D721Med (cell line): Measurements from ENCODE around the gene SH3GL2.

Source experiments
- DNase-seq: peaks from one replicate; pipeline ENCODE4 v3.0.0; 2011; ENCODE audit warnings: low spot score; ENCODE audit not compliant: insufficient read length
- FAIRE-seq: peaks from 2 replicates; lab custom pipeline; 2011; peaks lifted over from hg19 to GRCh38; lab: Jason Lieb, UNC
- TF ChIP-seq, protein P1 (sequence below): IDR thresholded peaks from 2 replicates; pipeline ENCODE4 v1.5.1; 2012; ENCODE audit warnings: mild to moderate bottlenecking, control low read depth; ENCODE audit not compliant: insufficient read depth; ENCODE audit errors: missing control alignments

The SH3GL2 gene

DNA sequence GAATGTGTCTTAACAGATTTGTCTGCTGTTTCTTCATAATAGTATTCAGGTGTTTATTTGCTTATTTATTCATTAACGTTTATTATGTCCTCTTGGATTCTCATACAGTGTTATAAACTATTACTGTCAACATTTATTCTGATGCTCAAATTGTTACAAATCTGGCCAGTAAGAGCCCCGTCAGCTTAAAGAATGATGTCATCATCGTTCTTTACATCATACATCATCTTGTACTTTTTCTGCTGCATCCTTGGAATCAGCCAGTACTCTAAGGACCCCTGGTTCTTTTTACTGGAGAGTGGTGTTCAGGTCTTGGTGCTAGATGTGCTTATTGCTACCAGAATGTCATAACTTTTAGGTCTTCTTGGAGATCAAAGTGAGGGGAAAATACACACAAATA lies 86.6 kb downstream of the SH3GL2 start:
- TF ChIP-seq, protein P1, sequence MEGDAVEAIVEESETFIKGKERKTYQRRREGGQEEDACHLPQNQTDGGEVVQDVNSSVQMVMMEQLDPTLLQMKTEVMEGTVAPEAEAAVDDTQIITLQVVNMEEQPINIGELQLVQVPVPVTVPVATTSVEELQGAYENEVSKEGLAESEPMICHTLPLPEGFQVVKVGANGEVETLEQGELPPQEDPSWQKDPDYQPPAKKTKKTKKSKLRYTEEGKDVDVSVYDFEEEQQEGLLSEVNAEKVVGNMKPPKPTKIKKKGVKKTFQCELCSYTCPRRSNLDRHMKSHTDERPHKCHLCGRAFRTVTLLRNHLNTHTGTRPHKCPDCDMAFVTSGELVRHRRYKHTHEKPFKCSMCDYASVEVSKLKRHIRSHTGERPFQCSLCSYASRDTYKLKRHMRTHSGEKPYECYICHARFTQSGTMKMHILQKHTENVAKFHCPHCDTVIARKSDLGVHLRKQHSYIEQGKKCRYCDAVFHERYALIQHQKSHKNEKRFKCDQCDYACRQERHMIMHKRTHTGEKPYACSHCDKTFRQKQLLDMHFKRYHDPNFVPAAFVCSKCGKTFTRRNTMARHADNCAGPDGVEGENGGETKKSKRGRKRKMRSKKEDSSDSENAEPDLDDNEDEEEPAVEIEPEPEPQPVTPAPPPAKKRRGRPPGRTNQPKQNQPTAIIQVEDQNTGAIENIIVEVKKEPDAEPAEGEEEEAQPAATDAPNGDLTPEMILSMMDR = no peak
- FAIRE-seq (no peak), DNase-seq (no peak)

DNA sequence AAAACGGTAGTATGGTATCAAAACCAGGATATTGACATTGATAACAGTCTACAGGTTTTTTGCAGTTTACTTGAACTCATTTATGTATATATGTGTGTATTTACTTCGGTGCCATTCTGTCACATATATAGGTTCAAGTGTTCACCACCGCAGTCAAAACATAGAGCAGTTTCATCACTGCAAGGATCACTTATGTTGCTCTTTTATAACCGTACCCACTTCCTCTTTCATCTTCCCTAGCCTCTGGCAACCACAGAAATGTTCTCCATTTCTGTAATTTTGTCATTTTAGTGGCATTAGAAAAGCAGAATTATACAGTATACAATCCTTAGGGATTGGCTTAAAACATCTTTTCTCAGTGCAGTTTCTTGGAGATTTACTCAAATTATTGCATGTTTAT lies 90.3 kb downstream of the SH3GL2 start:
- TF ChIP-seq, protein P1 = no peak

DNA sequence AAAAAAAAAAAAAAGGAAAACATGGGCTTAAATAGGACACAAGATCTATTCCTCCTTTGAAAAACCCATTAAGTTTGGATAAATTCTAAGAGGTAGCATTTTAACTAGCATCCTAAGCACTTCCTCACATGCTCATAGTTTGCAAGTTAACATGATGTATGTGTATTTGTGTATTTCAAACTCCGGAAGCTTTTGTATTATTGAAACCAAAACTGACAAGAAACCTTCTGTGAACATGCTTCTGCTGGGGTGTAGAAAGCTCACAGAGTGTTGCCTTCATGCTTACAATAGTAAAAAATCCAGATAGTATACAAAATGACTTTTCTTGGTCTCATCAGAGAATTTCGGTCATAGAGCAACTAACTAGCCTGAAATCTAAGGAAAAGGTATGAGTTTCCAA lies 103.8 kb downstream of the SH3GL2 start:
- FAIRE-seq (no peak), DNase-seq (no peak)
- TF ChIP-seq, protein P1 = no peak

More for the DNA sequence above, 90.3 kb downstream of the SH3GL2 start:
- no peak for FAIRE-seq
- no peak for DNase-seq

DNA sequence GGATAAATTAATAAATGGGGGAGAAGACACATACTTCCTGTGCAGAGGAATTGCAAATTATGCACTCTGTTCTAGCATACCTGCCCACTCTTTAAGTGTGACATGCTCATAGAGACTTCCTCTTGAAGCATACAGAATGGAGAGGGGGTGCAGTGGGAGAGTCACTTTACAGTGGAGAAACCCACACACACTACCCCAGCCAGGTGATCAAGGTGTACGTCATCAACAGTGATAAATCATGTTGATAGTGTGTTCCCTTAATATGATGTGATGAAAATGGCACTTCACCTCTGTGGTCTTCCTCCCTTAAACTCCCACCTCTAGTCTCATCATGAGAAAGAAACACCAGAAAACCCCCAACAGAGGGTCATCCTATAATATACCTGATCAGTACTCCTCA lies 110.0 kb downstream of the SH3GL2 start:
- no peak for FAIRE-seq
- no peak for DNase-seq
- TF ChIP-seq, protein P1 = no peak

DNA sequence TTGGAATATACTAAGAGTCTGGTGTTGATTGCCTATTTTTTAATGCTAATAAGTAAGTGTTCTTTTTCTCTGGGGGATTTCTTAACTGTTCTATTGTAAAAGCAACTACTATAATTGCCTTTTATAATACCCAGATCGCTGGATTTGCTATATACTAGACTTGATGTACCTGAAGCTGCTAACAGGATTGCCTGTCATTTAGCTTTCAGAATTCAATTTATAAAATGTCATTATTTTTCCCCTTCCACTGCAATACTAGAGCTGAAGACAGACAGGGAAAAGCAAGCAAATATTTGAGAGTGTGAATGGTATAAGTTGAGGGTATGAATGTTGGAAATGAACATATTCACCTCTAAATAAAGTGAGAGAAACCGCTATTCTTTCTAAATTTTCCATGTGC lies 115.5 kb downstream of the SH3GL2 start:
- TF ChIP-seq, protein P1 = no peak
- no peak for DNase-seq
- FAIRE-seq = no peak

DNA sequence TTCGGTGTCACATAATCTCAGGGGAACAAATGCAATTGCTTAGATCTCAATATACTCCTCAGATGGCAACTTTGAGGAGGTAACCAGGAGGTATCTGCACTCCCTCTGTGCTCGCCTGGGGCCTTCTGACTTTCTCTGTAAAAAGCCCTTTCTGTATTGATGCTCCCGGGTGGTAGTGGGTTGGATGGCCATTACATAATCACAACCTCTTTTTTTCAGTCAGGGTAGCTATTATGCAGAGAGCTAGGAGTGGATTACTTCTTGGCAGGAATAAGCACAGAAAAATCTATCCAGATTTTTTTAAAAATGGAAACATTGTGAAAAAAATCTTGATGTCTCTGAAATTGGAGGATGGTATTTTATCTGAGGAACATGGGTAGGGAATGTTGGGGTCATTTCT lies 116.6 kb downstream of the SH3GL2 start:
- TF ChIP-seq, protein P1 = no peak
- no peak for FAIRE-seq
- DNase-seq = no peak

DNA sequence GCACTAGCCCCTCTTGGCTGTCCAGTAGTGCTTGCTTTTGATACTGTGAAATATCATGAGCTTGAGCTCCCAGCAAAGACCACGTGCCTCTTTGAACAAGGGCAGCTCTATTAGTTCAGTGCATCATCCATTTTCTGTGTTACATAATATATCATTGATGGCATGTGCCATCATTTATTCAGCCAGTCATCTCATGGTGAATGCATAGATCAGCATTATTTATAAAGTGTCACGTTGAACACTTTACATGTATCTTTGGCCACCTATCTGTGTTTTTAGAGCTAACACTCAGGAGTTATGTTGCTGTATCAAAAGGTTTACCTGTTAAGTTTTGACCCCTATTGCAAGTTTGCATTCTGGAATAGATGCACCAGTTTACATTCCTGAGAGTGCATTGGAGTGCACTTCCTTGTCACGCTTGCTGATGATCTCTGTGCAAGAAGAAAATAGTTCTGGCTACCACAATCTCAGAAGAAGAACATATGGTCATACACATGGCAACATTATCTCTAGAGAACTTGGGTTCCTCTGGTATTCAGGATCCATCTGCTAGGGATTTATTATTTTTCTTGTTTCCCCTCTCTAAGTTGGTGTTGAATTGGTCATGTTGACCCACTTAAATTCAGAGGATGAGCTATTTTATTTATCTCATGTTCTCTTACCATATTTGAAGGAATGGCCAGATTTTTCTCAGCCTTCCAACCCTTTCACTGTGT lies 120.9 kb downstream of the SH3GL2 start:
- TF ChIP-seq, protein P1 = no peak
- peak; percentile 29 for FAIRE-seq
- DNase-seq = no peak
